ENCODE data around the gene FIBIN. TPM values are rescaled to one million over a fixed set of nuclear protein-coding genes. Genes with fewer than 3 reads are reported as not detected.

The FIBIN gene
- total RNA-seq, 1 donor from 2014 or later = 1.3 TPM

GRCh38 chr11:27041141-27041899 is 47.4 kb downstream of the FIBIN start:
- Histone ChIP-seq H3K4me3 (ENCODE audit: low read depth, low read length) (no peak overlapping the region), H3K36me3 (ENCODE audit: control insufficient read depth, insufficient read depth, low read length) (no peaks in the 10 kb centered on the region), H3K27me3 (ENCODE audit: control insufficient read depth, insufficient read depth, low read length) (no peaks in the 10 kb centered on the region)
- no peak for DNase-seq (ENCODE audit: low read depth)
- no peak for TF ChIP-seq CTCF (IDR thresholded peaks at IDR 0.05; ENCODE audit: insufficient read depth, low read length, poor library complexity, severe bottlenecking)

Other genes starting within 250 kb of the FIBIN start
- not detected in 2 replicates for gene BBOX1, start 46.7 kb downstream of the FIBIN start, total RNA-seq